Measurements from ENCODE around the gene PET100. TPM values are rescaled to one million over a fixed set of nuclear protein-coding genes. Genes with fewer than 3 reads are reported as not detected.

PET100 gene
- total RNA-seq, 1 donor from 2014 or later: 98.6 TPM

DNA sequence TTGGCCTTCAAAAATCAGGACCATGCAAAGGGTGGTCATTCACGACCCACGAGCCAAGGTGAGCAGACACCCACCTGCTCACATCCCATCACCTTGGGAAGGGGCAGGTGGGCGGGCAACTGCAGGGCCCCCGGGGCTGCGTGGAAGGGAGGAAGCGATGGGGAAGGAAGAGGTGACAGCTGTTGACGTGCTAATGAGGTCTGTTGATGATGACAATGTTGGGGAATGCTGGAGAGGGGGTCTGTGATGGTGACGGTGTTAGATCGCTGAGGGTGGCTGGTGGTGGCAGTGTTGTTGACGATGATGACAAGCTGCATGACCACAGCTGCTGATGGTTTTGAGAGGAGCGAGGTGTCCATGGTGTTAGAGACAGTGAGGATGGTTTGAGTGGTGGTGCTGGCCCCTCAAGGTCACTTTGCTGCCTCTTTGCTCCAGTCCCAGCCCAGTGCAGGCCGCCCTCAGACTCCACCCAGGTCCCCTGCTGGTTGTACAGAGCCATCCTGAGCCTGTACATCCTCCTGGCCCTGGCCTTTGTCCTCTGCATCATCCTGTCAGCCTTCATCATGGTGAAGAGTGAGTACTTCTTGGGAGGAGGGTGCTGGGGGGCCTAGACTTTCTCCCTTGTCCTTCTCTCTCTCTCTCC lies 48.2 kb downstream of the PET100 start:
- DNase-seq (ENCODE audit: low spot score): no peak

DNA sequence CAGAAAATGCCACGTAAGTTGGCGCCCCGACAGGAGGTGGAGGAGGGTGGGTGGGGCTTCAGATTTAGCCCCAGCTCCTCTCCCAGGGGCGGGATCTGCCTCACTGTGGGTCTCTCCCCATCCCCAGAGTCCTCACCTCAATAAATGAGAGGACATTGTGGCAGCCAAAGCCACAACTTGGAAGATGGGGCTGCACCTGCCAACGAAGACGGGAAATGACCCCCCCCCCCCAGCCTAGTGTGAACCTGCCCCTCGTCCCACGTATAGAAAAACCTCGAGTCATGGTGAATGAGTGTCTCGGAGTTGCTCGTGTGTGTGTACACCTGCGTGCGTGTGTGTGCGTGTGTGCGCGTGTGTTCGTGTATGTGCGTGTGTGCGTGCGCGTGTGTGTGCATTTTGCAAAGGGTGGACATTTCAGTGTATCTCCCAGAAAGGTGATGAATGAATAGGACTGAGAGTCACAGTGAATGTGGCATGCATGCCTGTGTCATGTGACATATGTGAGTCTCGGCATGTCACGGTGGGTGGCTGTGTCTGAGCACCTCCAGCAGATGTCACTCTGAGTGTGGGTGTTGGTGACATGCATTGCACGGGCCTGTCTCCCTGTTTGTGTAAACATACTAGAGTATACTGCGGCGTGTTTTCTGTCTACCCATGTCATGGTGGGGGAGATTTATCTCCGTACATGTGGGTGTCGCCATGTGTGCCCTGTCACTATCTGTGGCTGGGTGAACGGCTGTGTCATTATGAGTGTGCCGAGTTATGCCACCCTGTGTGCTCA lies 49.6 kb downstream of the PET100 start:
- DNase-seq (ENCODE audit: low spot score): no peak

DNA sequence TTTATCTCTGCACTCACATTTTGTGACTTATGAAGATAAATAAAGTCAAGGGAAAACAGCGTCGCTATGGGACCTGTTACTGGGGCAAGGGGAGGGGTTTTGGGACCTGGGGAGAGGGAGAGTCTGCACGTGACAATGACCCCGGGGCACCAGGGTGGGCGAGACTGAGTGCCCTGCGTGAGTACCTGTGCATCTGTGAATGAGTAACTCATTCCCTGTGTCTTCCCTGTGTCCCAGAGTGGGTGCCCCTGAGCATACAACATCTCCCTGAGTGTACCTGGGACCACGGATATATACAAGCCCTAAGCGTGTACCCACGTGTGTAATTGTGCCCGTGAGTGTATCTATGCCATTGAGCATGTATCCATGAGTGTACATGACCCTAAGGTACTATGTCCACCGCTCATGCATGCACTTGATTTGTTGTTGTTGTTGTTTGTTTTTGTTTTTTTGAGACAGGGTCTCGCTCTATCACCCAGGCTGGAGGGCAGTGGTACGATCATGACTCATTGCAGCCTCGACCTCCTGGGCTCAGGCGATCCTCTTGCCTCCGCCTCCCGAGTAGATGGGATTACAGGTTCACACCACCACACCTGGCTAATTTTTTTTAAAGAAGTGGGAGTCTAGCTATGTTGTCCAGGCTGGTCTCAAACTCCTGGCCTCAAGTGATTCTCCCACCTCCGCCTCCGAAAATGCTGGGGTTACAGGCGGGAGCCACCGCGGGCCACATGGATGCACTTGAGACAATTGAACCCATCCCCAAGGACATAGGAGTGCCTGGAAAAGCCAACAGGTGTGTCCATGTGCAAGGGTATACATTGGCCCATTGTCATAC lies 50.4 kb downstream of the PET100 start:
- no peak for DNase-seq (ENCODE audit: low spot score)

GRCh38 chr19:7680606-7681339 lies 51.2 kb downstream of the PET100 start, which contains the start of gene TRAPPC5:
TRAPPC5 (plus strand) TSS chr19:7680833; CDS start chr19:7682254, 1,421 bp downstream.
- DNase-seq (ENCODE audit: low spot score): peak; percentile 97

Small RNAs within 50 kb of the gene (microRNA-seq; reads per million reads assigned to microRNA genes)
- gene MIR6792 (ENCODE audit: borderline number of aligned reads): not detected

Other genes starting within 250 kb of the PET100 start
- 3.5 TPM for gene PEX11G, start 140.8 kb upstream of the PET100 start, total RNA-seq
- 59.1 TPM for gene ZNF358, start 113.7 kb upstream of the PET100 start, total RNA-seq
- 55.5 TPM for gene MCOLN1, start 107.2 kb upstream of the PET100 start, total RNA-seq
- gene PNPLA6, start 94.1 kb upstream of the PET100 start, total RNA-seq: 84.8 TPM
- gene CAMSAP3, start 33.9 kb upstream of the PET100 start, total RNA-seq: 0.32 TPM
- gene XAB2, start 248 bp upstream of the PET100 start, total RNA-seq: 19.5 TPM
- gene PCP2, start 3.9 kb downstream of the PET100 start, total RNA-seq: not detected
- 60.4 TPM for gene STXBP2, start 7.3 kb downstream of the PET100 start, total RNA-seq
- gene RETN, start 39.3 kb downstream of the PET100 start, total RNA-seq: 4.8 TPM
- 9.1 TPM for gene MCEMP1, start 47.3 kb downstream of the PET100 start, total RNA-seq
- 107 TPM for gene TRAPPC5, start 51.0 kb downstream of the PET100 start, total RNA-seq
- gene FCER2, start 72.3 kb downstream of the PET100 start, total RNA-seq: 0.67 TPM
- gene CLEC4G, start 102.3 kb downstream of the PET100 start, total RNA-seq: 10.1 TPM
- gene CD209, start 117.7 kb downstream of the PET100 start, total RNA-seq: 63.5 TPM
- gene CLEC4M, start 133.4 kb downstream of the PET100 start, total RNA-seq: not detected
- 15.4 TPM for gene EVI5L, start 200.4 kb downstream of the PET100 start, total RNA-seq
- gene PRR36, start 244.6 kb downstream of the PET100 start, total RNA-seq: not detected